NCI-H524 (cell line): ENCODE data around the gene ENSA.
"Not testable (repeated sequence)": the region's sequence is repeated elsewhere in the genome, so short reads cannot be mapped to it uniquely, and the experiment has no call there.

Source experiments
- DNase-seq, 2 experiments: peaks; one replicate each; lab custom pipeline; 2025; lab: John Stamatoyannopoulos, UW

Gene ENSA

GRCh38 chr1:150580966-150581365 is 48.4 kb downstream of the ENSA start:
- not testable (repeated sequence) for DNase-seq

- DNase-seq, result peak in 1 of 2 experiments; percentile 38
Observed at GRCh38 chr1:150579945-150580642, 49.3 kb downstream of the ENSA start.

GRCh38 chr1:150579110-150579944 is 50.1 kb downstream of the ENSA start, which contains the start of gene MCL1:
TSS of gene MCL1 (minus strand) at chr1:150579610. CDS start at chr1:150579530, 80 bp downstream.
- DNase-seq, result peak; percentile 87 to 94

- peak; percentile 23 to 50 for DNase-seq
Observed at GRCh38 chr1:150578272-150579109, 50.9 kb downstream of the ENSA start.

GRCh38 chr1:150577557-150578271 is 51.7 kb downstream of the ENSA start:
- peak in 1 of 2 experiments; percentile 8 for DNase-seq

- no peak for DNase-seq
Observed at GRCh38 chr1:150576794-150577556, 52.4 kb downstream of the ENSA start.

- no peak for DNase-seq
Observed at GRCh38 chr1:150576367-150576711, 53.1 kb downstream of the ENSA start.

GRCh38 chr1:150575518-150576366 is 53.7 kb downstream of the ENSA start:
- DNase-seq, result no peak

GRCh38 chr1:150575072-150575489 is 54.3 kb downstream of the ENSA start:
- peak in 1 of 2 experiments; percentile 39 for DNase-seq

- DNase-seq, result peak in 1 of 2 experiments; percentile 39
Observed at GRCh38 chr1:150574260-150575071, 54.9 kb downstream of the ENSA start.

GRCh38 chr1:150573648-150574071 is 55.8 kb downstream of the ENSA start:
- not testable (repeated sequence) for DNase-seq

- no peak for DNase-seq
Observed at GRCh38 chr1:150572918-150573647, 56.3 kb downstream of the ENSA start.
